Stomach smooth muscle (tissue), 2 donors: ENCODE data around the gene BRD7.

ENCODE experiments used
- H3K27ac ChIP-seq: one replicate; pipeline ENCODE4 v1.7.0; 2013; ENCODE audit warnings: mild to moderate bottlenecking, low read length, inconsistent platforms
- H3K27me3 ChIP-seq, 2 donors: one replicate each; pipeline ENCODE4 v1.7.0; 2013; ENCODE audit warnings: low read length in 2 of 2; ENCODE audit not compliant: insufficient read depth in 2 of 2, control insufficient read depth in 1 of 2
- H3K36me3 ChIP-seq, 2 donors: one replicate each; pipeline ENCODE4 v1.7.0; 2013; ENCODE audit warnings: low read length in 2 of 2; ENCODE audit not compliant: control insufficient read depth in 2 of 2, insufficient read depth in 2 of 2
- H3K4me1 ChIP-seq: one replicate; pipeline ENCODE4 v1.7.0; 2013; ENCODE audit warnings: low read length; ENCODE audit not compliant: control insufficient read depth, insufficient read depth
- H3K4me3 ChIP-seq, 2 donors: one replicate each; pipeline ENCODE4 v1.7.0; 2013; ENCODE audit warnings: low read length in 2 of 2
- H3K9ac ChIP-seq, 2 donors: one replicate each; pipeline ENCODE4 v1.7.0; 2013; ENCODE audit warnings: low read length in 2 of 2, mild to moderate bottlenecking in 1 of 2
- H3K9me3 ChIP-seq, 2 donors: one replicate each; pipeline ENCODE4 v1.7.0; 2013; ENCODE audit warnings: low read length in 2 of 2; ENCODE audit not compliant: control insufficient read depth in 2 of 2
- donor health status: healthy.
- donor health status: Pancreatic carcinoma.

The BRD7 gene

DNA sequence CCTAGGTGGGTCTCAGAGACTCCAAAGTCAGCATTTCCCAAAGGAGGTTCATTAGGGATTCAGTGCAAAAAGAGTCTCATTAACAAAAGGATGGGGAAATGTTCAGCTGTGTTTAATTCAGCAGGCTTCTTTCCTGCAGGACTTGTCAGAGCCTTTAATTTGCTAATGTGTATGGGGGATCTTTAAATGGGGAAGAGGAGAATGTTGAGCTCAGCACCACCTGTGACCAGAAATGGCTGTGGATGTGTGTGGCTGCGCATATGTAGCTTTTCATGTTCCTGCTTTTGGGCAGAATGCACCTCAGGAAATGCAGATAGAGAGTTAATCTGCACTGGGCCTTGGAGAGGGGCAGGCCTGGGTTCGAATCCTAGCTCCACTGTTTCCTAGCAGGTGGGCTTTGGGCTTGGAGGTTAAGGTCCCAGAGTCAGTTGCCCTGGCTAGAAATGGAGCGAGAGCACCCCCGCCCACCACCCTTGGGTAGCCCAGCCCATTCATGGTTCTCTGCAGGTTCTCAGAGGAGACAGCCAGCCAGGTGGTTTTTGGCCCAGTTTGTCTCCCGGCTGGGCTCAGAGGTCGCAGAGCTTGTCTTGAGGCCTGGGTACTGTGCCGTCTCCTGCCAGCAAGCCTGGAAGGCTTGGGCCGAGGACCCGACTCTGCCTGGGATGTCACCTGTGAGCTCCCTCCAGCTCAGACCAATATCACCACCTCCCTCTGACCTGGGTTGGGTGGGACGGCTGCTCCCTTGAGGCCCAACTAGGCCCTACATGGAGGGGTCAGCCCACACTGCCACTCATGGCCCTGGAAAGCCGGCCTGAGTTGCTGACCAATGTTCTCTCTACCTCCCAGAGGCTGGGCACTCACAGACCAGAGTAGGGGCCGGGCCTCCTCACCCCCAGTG is 93.1 kb downstream of the BRD7 start:
- H3K4me3 ChIP-seq = no peak overlapping the region
- peaks cover 3% of the 10 kb centered on the region for H3K4me1 ChIP-seq
- H3K9me3 ChIP-seq = peaks cover 0 to 3% of the 10 kb centered on the region in 2 donors
- H3K9ac ChIP-seq = no peak overlapping the region
- H3K36me3 ChIP-seq = no peaks in the 10 kb centered on the region
- no peaks in the 10 kb centered on the region for H3K27me3 ChIP-seq
- H3K27ac ChIP-seq = no peak overlapping the region

GRCh38 chr16:50275098-50275415 is 93.7 kb downstream of the BRD7 start:
- Histone ChIP-seq H3K4me3 (peak overlapping the region in 1 of 2 donors; percentile 40), H3K27me3 (no peaks in the 10 kb centered on the region), H3K36me3 (no peaks in the 10 kb centered on the region), H3K9me3 (no peaks in the 10 kb centered on the region), H3K27ac (no peak overlapping the region), H3K4me1 (peaks cover 3% of the 10 kb centered on the region), H3K9ac (no peak overlapping the region)

DNA sequence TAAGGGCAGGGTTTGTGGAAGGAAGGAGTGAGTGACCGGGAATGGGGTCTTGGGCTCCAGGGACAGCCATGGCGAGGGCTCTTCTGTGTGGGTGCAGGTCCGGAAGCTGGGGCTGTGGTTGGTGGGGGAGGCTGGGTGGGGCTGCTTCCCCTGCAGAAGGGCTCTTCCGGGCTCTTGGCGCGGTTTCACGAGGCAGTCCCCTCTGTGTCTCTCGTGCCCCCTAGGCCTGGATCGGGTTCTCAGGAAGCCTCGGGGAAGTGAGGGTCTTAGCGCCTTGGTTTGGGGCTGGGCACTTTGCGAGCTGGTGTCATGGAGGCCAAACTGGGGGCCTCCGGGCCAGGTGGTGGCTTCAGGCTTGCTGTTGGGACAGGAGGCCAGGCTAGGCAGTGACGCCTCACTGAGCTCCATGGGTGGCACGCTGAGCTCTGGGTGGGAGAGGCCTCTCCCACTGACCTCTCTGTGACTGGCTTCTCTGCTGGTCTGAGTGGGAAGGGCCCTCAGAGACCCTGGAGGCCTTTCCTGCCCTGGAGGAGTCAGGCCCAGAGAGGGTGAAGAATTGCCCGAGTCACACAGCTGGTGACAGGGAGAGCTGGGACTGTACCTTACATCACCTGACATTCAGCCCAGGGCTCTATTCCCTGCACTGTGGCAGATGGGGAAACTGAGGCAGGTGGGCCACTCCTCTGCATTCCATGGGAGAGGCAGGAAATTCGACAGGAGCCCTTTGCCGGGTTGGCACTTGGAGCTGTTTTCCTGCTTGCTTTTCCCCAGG is 94.3 kb downstream of the BRD7 start:
- no peaks in the 10 kb centered on the region for H3K36me3 ChIP-seq
- H3K9me3 ChIP-seq = no peaks in the 10 kb centered on the region
- H3K27ac ChIP-seq = no peak overlapping the region
- no peak overlapping the region for H3K9ac ChIP-seq
- H3K27me3 ChIP-seq = no peaks in the 10 kb centered on the region
- H3K4me1 ChIP-seq = peaks cover 3% of the 10 kb centered on the region
- peak overlapping the region in 1 of 2 donors; percentile 40 for H3K4me3 ChIP-seq

DNA sequence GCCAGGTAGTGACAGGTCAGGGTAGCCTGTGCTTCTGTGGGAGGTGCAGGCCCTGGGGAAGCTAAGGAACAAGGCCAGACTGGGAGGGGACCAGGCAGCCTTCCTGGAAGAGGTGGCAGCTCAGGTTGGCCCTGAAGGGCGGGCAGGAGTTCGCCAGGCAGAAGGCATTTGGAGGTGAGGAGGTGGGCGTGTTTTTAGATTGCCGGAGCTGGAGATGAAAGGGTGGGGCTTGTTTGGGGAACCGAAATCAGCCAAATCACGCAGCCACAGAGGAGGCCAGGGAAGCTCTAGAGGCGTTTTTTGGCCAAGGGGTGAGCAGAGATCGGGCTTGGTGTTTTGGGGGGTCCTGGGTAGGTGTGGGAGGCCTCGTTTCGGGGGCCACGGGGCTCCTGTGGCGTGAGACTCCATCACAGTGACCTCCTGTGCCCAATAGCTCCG is 94.9 kb downstream of the BRD7 start:
- no peak overlapping the region for H3K9ac ChIP-seq
- H3K36me3 ChIP-seq = no peaks in the 10 kb centered on the region
- H3K4me1 ChIP-seq = peaks cover 3% of the 10 kb centered on the region
- H3K27ac ChIP-seq = no peak overlapping the region
- peak overlapping the region in 1 of 2 donors; percentile 29 for H3K4me3 ChIP-seq
- H3K9me3 ChIP-seq = no peaks in the 10 kb centered on the region
- no peaks in the 10 kb centered on the region for H3K27me3 ChIP-seq

- Histone ChIP-seq H3K4me3 (no peak overlapping the region), H3K27ac (no peak overlapping the region), H3K9ac (no peak overlapping the region), H3K36me3 (no peaks in the 10 kb centered on the region), H3K27me3 (no peaks in the 10 kb centered on the region), H3K4me1 (peaks cover 3% of the 10 kb centered on the region), H3K9me3 (no peaks in the 10 kb centered on the region)
Measured at GRCh38 chr16:50273382-50273690, 95.5 kb downstream of the BRD7 start.

GRCh38 chr16:50272687-50273381 is 96.0 kb downstream of the BRD7 start:
- H3K27ac ChIP-seq = no peak overlapping the region
- H3K4me3 ChIP-seq = no peak overlapping the region
- H3K9me3 ChIP-seq = no peaks in the 10 kb centered on the region
- H3K36me3 ChIP-seq = no peaks in the 10 kb centered on the region
- no peaks in the 10 kb centered on the region for H3K27me3 ChIP-seq
- no peak overlapping the region for H3K9ac ChIP-seq
- peaks cover 3% of the 10 kb centered on the region for H3K4me1 ChIP-seq

DNA sequence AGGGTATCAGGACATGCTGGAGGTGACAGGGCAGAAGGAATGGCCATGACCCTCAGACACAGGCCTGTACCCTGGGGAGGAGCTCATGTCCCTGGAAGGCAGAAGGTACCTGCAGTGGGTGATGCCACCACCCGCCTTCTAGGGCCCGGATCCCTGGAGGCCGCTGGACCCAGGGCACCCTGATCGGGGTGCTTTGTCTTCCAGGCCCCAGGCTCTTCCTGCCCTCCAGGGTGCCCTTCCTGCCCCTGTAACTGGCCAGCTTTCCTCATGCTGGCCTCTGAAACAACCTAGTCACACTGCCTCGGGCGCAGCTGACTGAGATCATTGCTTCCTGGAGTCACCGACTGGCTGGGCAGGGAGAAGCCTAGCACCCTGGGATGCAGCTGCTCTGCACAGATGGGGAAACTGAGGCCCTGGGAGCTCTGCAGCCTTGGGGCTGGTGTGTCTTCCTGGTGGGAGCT is 96.6 kb downstream of the BRD7 start:
- H3K36me3 ChIP-seq = no peaks in the 10 kb centered on the region
- H3K4me3 ChIP-seq = no peak overlapping the region
- no peak overlapping the region for H3K27ac ChIP-seq
- H3K4me1 ChIP-seq = peaks cover 8% of the 10 kb centered on the region
- no peak overlapping the region for H3K9ac ChIP-seq
- H3K9me3 ChIP-seq = no peaks in the 10 kb centered on the region
- no peaks in the 10 kb centered on the region for H3K27me3 ChIP-seq

DNA sequence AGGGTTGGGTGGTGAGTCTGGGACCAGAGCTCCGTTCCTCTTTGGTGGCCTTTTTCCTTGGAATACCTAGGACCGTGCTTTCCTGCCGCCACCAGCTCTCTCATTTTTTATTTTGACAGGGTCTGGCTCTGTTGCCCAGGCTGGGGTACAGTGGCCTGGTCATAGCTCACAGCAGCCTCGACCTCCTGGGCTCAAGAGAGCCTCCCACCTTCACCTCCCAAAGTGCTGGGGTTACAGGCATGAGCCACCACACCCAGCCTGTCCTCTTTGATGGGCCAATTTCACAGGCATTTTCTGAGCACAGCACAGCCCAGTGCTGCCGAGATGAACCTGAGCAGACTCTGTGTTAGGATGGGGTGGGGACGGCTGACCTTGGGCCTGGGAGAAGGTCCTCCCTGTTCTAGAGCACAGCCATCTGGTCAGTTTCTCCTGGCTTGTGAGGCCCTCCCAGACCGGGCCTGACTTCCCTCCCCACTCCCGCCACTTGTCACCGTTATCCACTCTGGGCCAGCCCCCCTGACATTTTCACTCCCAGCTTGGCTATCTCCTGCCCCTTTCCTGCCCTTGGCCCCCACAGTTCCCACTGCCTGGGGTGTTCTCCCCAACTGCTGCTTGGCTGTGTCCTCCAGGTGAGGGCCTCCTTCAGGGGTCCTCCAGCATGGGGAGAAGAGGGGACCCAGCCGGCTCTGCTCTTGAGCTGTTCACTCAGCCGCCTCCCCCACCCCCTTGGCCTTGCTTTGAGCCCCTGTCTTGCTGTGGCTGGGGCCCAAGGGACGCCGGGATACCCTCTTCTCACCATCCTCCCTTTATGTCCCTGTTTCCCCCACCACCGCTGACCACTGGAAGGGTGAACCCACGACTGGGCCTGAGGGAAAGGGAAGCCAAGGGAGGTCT is 97.4 kb downstream of the BRD7 start:
- H3K9me3 ChIP-seq = no peaks in the 10 kb centered on the region
- no peak overlapping the region for H3K27ac ChIP-seq
- no peak overlapping the region for H3K4me3 ChIP-seq
- H3K27me3 ChIP-seq = no peaks in the 10 kb centered on the region
- H3K9ac ChIP-seq = no peak overlapping the region
- no peaks in the 10 kb centered on the region for H3K36me3 ChIP-seq
- H3K4me1 ChIP-seq = peaks cover 12% of the 10 kb centered on the region

DNA sequence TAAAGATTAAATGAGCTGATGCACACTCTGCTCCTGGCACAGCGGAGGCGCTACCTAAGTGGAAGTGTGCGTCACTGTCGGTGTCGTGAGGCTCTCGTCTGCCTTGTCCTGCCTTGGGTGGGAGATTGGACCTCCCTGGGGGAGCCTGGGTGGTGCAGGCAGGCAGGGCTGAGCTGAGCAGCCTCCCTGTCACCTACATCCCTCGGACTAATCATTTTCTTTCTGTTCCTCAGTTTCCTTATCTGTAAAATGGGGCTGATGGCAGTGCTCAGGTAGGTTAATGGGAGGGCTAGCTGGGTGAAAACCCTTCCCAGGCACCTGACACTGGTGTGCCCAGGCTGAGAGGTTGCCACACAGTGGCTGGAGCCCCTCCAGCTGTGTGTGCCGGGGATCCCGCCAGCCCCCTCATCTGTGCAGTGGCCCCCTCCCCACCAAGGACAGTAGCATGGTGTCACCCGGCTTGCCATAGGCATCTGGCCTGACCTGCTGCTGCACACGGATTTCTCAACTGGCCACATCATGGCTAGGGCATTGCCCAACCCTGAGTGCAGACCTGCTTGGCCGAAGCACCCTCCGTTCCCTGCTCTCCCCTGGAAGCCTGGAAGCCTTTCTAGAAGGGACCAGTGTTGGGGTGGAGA is 98.2 kb downstream of the BRD7 start:
- Histone ChIP-seq H3K27me3 (no peaks in the 10 kb centered on the region), H3K36me3 (no peaks in the 10 kb centered on the region), H3K4me1 (peaks cover 20% of the 10 kb centered on the region), H3K27ac (no peak overlapping the region), H3K4me3 (no peak overlapping the region), H3K9ac (no peak overlapping the region), H3K9me3 (no peaks in the 10 kb centered on the region)
